Aorta (tissue), 5 donors: ENCODE data around the gene TRABD2B. TPM values are rescaled to one million over a fixed set of nuclear protein-coding genes. Genes with fewer than 3 reads are reported as not detected.

Experiments
- ATAC-seq: fragments of 200-7000 bp; cut with Tn5 transposase; one replicate; pipeline ENCODE4 v1.9.1; 2022; ENCODE audit warnings: moderate library complexity; ENCODE audit not compliant: low FRiP score
- DNase-seq, 2 donors: peaks; one replicate each; pipeline ENCODE4 v3.0.0-alpha.2; 2020
- H3K27ac ChIP-seq, 2 donors: one replicate each; pipeline ENCODE4 v1.5.1; 2013; ENCODE audit warnings: low read length in 2 of 2, mild to moderate bottlenecking in 2 of 2, moderate library complexity in 2 of 2, control low read depth in 1 of 2, inconsistent platforms in 1 of 2, low read depth in 1 of 2
- H3K27me3 ChIP-seq, 2 donors: one replicate each; pipeline ENCODE4 v1.6.1; 2013; ENCODE audit warnings: control low read depth in 1 of 2, low read length in 1 of 2, mild to moderate bottlenecking in 1 of 2, moderate library complexity in 1 of 2; ENCODE audit not compliant: insufficient read depth in 2 of 2, control insufficient read depth in 1 of 2
- H3K36me3 ChIP-seq, 2 donors: one replicate each; pipeline ENCODE4 v1.6.1; 2013; ENCODE audit warnings: control low read depth in 1 of 2, low read length in 1 of 2, mild to moderate bottlenecking in 1 of 2; ENCODE audit not compliant: insufficient read depth in 2 of 2, control insufficient read depth in 1 of 2
- H3K4me1 ChIP-seq, 2 donors: one replicate each; pipeline ENCODE4 v1.6.1; 2013; ENCODE audit warnings: low read length in 2 of 2, control low read depth in 1 of 2, mild to moderate bottlenecking in 1 of 2, moderate library complexity in 1 of 2; ENCODE audit not compliant: insufficient read depth in 2 of 2, control insufficient read depth in 1 of 2
- H3K4me3 ChIP-seq, 2 donors: one replicate each; pipeline ENCODE4 v1.5.1; 2013; ENCODE audit warnings: low read length in 2 of 2, control low read depth in 1 of 2, mild to moderate bottlenecking in 1 of 2
- H3K9me3 ChIP-seq: one replicate; pipeline ENCODE4 v1.6.1; 2013; ENCODE audit warnings: mild to moderate bottlenecking, low read length; ENCODE audit not compliant: control insufficient read depth
- WGBS, 2 donors: extraction: QIAGEN DNeasy Blood & Tissue Kit; methylation state at CpG; one replicate each; pipeline ENCODE4 v1.1.7; 2013; 5-methylcytosine and 5-hydroxymethylcytosine counted together
- intact Hi-C, 2 donors: fragments of 100-400 bp; cut with DNase I; formaldehyde crosslinking; loops; one replicate each; pipeline versions ENCODE4 v1.14.2 to v1.15.0; 2022
- polyA plus RNA-seq, 2 donors: library from polyadenylated mRNA; stranded (reverse); fragments of 200-250 nt; gene quantifications; one replicate each; pipeline ENCODE4 v1.2.3, GENCODE V29; 2013
- total RNA-seq, 2 donors: library from RNA; stranded (reverse); fragmentation: NEBNext Ultra II Directional; extraction: Animal tissue kit (Norgen Biotek cat#: 25700); gene quantifications; one replicate each; pipeline ENCODE4 v1.2.1, GENCODE V29; 2021
- donor health status: healthy with polysubstance abuse.
- donor health status: Bipolar disorder and iron deficiency.
- donor health status: DM: no; HTN: no; CAD: no.
- donor health status: DM: no; HTN: no; CAD: no.
- donor health status: DM: yes; HTN: yes; CAD: no.

Gene TRABD2B
- total and polyA plus RNA-seq, 4 donors, result 6.0 to 13.3 (median 8.5) TPM

DNA sequence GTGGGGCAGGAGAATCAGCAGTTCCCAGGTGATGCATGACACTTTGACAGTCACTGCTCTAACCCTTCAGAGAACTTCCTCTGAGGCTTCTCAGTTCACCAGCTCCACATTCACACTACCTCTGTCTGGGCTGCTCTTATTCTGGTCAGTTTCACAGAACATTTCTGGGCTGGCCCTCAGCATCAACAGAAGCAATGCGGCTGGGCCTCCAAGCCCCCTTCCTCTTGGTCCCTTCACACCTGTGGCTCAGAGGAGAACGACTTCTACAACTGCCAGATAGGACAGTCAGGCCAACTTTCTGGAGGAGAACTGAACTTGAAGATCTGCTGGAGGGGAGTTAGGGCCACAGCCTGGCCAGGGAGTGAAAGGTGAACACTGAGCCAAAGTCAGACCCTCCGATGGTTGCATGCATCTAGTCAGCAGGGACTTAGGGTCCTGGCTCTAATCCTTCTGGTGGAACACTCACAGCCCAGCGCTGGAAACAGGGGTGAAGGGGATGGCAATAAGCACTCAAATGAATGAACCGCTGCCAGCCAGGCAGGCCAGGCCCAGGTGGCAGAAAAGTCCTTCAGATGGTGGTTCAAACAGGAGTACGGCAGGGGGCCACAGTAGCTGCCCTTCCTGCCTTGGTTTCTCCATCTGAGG lies 285.2 kb downstream of the TRABD2B start:
- 89 to 95% methylated on average over 6 of the region's 6 CpGs for WGBS, 2 donors
- intact Hi-C loops, result loop anchor here (2.0 to 5.0 kb wide), 3 partner anchors 205 to 535 kb away; no protein-coding TSS in a partner anchor
- no peaks in the 10 kb centered on the region for H3K9me3 ChIP-seq
- H3K27me3 ChIP-seq, result no peaks in the 10 kb centered on the region
- no peaks in the 10 kb centered on the region for H3K4me1 ChIP-seq
- no peak overlapping the region for H3K4me3 ChIP-seq
- DNase-seq (no peak), ATAC-seq (no peak)
- no peaks in the 10 kb centered on the region for H3K36me3 ChIP-seq
- no peak overlapping the region for H3K27ac ChIP-seq

DNA sequence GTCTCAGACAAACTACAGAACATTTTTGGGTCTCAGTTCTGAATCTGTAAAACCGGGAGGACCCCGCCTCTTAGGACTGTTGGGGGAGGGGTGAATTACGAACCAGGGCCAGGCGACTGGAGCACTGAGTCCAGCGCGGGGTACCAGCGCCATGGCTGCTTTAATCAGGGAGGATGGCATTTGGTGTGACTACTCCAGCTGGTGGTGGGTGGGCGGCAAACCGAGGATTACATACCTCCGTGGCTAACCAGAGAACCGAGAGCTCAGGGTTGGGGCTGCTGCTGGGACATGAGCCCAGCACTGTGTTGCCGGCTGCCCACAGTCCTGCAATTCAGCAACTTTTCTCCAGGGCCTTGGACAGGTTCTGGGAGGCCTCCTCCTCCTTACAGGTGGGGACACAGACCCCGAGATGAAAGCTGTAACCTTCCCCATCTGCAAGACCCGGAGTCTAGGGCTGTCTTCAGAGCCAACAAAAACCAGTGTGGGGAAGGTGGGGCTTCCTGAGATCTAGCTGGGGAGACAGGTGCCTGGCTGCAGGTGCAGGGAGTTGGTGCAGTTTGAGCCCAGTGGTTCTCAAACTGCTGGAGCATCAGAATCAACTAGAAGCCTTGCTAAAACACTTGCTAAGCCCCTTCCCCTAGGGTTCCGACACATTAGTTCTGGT lies 285.9 kb downstream of the TRABD2B start:
- Histone ChIP-seq H3K4me1 (no peaks in the 10 kb centered on the region), H3K4me3 (no peak overlapping the region), H3K36me3 (no peaks in the 10 kb centered on the region), H3K9me3 (no peaks in the 10 kb centered on the region), H3K27ac (no peak overlapping the region), H3K27me3 (no peaks in the 10 kb centered on the region)
- DNase-seq (no peak), ATAC-seq (no peak)
- intact Hi-C loops, result loop anchor here (2.0 to 5.0 kb wide), 3 partner anchors 204 to 534 kb away; no protein-coding TSS in a partner anchor
- 73 to 75% methylated on average over 15 of the region's 15 CpGs for WGBS, 2 donors

Other genes starting within 250 kb of the TRABD2B start
- under 1 TPM; 0.51 to 0.84 TPM for gene SLC5A9, start 225.3 kb upstream of the TRABD2B start, total RNA-seq
- 1 to 10 TPM; 1.4 to 3.5 TPM for gene SLC5A9, start 225.3 kb upstream of the TRABD2B start, polyA plus RNA-seq